SK-N-SH treated with all-trans-retinoic acid at 6 μM for 48 hours (cell line): Measurements from ENCODE around the gene S100A1.

ENCODE experiments used
- ATAC-seq: fragments of 200-7000 bp; cut with Tn5 transposase; 3 replicates; pipeline ENCODE4 v1.9.1; 2020; ENCODE audit warnings: mild to moderate bottlenecking, moderate library complexity
- ARNTL ChIP-seq: fragments of 450-650 bp; formaldehyde crosslinking; IDR thresholded peaks from 2 replicates; pipeline ENCODE4 v1.5.0; 2020; ENCODE audit warnings: low read depth, mild to moderate bottlenecking, moderate library complexity, borderline replicate concordance
- CREB5 ChIP-seq: fragments of 250-450 bp; sonication (Bioruptor Pico); IDR thresholded peaks from 2 replicates; pipeline ENCODE4 v1.5.1; 2020; ENCODE audit warnings: low read depth, mild to moderate bottlenecking, moderate library complexity
- CSDC2 ChIP-seq: fragments of 250-450 bp; sonication (Bioruptor Pico); IDR thresholded peaks from 2 replicates; pipeline ENCODE4 v1.5.0; 2020; ENCODE audit warnings: mild to moderate bottlenecking, moderate library complexity
- CSRNP3 ChIP-seq: fragments of 250-450 bp; sonication (Bioruptor Pico); IDR thresholded peaks from 2 replicates; pipeline ENCODE4 v1.5.1; 2021; ENCODE audit warnings: mild to moderate bottlenecking, moderate library complexity
- ESRRG ChIP-seq: fragments of 250-450 bp; sonication (Bioruptor Pico); IDR thresholded peaks from 2 replicates; pipeline ENCODE4 v1.6.1; 2021; ENCODE audit warnings: mild to moderate bottlenecking
- GLIS3 ChIP-seq: fragments of 250-450 bp; sonication (Bioruptor Pico); IDR thresholded peaks from 2 replicates; pipeline ENCODE4 v1.5.0; 2020; ENCODE audit warnings: mild to moderate bottlenecking, moderate library complexity
- ISL1 ChIP-seq: fragments of 250-450 bp; sonication (Bioruptor Pico); IDR thresholded peaks from 2 replicates; pipeline ENCODE4 v2.1.2; 2022; ENCODE audit warnings: mild to moderate bottlenecking, moderate library complexity
- OSR1 ChIP-seq: fragments of 250-450 bp; sonication (Bioruptor Pico); IDR thresholded peaks from 2 replicates; pipeline ENCODE4 v1.8.0; 2022; ENCODE audit warnings: moderate library complexity, mild to moderate bottlenecking, inconsistent platforms
- POU6F1 ChIP-seq: fragments of 250-450 bp; sonication (Bioruptor Pico); IDR thresholded peaks from 2 replicates; pipeline ENCODE4 v1.8.0; 2021; ENCODE audit warnings: low read depth, mild to moderate bottlenecking, moderate library complexity, borderline replicate concordance
- PPARA ChIP-seq: fragments of 250-450 bp; sonication (Bioruptor Pico); IDR thresholded peaks from 2 replicates; pipeline ENCODE4 v1.5.0; 2020; ENCODE audit warnings: mild to moderate bottlenecking, borderline replicate concordance
- SNAI2 ChIP-seq: fragments of 250-450 bp; sonication (Bioruptor Pico); IDR thresholded peaks from 2 replicates; pipeline ENCODE4 v1.5.0; 2020; ENCODE audit warnings: mild to moderate bottlenecking, moderate library complexity
- TCF4 ChIP-seq: fragments of 250-450 bp; sonication (Bioruptor Pico); IDR thresholded peaks from 2 replicates; pipeline ENCODE4 v1.8.0; 2021; ENCODE audit warnings: mild to moderate bottlenecking, moderate library complexity, borderline replicate concordance
- TOX ChIP-seq: fragments of 250-450 bp; sonication (Bioruptor Pico); IDR thresholded peaks from 2 replicates; pipeline ENCODE4 v1.8.0; 2021; ENCODE audit warnings: mild to moderate bottlenecking, moderate library complexity, borderline replicate concordance
- TSHZ2 ChIP-seq: fragments of 250-450 bp; sonication (Bioruptor Pico); IDR thresholded peaks from 2 replicates; pipeline ENCODE4 v1.5.0; 2020; ENCODE audit warnings: mild to moderate bottlenecking, moderate library complexity
- ZC3H10 ChIP-seq: fragments of 250-450 bp; sonication (Bioruptor Pico); IDR thresholded peaks from 2 replicates; pipeline ENCODE4 v1.5.1; 2021; ENCODE audit warnings: mild to moderate bottlenecking, moderate library complexity
- ZFP3 ChIP-seq: fragments of 250-450 bp; sonication (Bioruptor Pico); IDR thresholded peaks from 2 replicates; pipeline ENCODE4 v1.5.0; 2020; ENCODE audit warnings: mild to moderate bottlenecking, moderate library complexity
- ZFP30 ChIP-seq: fragments of 450-650 bp; formaldehyde crosslinking; IDR thresholded peaks from 2 replicates; pipeline ENCODE4 v1.5.0; 2022; ENCODE audit warnings: mild to moderate bottlenecking, moderate library complexity
- ZNF565 ChIP-seq: fragments of 450-650 bp; formaldehyde crosslinking; conservative IDR thresholded peaks from 2 replicates; pipeline ENCODE4 v1.5.0; 2020; ENCODE audit warnings: low read depth, mild to moderate bottlenecking, moderate library complexity
- ZNF70 ChIP-seq: fragments of 450-650 bp; formaldehyde crosslinking; IDR thresholded peaks from 2 replicates; pipeline ENCODE4 v1.5.0; 2020; ENCODE audit warnings: mild to moderate bottlenecking, moderate library complexity
- ZNF8 ChIP-seq: fragments of 450-650 bp; formaldehyde crosslinking; IDR thresholded peaks from 2 replicates; pipeline ENCODE4 v1.5.0; 2020; ENCODE audit warnings: mild to moderate bottlenecking, moderate library complexity

S100A1 gene

GRCh38 chr1:153626477-153626903, 1.7 kb upstream of the S100A1 start:
- ATAC-seq, result no peak
- no peak for TF ChIP-seq ZNF565
- no peak for TF ChIP-seq ARNTL
- no peak for TF ChIP-seq ZFP3 (CRISPR knock-in tag)
- no peak for TF ChIP-seq TCF4
- TF ChIP-seq ZNF70 (CRISPR knock-in tag), result no peak
- TF ChIP-seq CREB5 (CRISPR knock-in tag), result no peak
- no peak for TF ChIP-seq POU6F1 (CRISPR knock-in tag)
- no peak for TF ChIP-seq PPARA (CRISPR knock-in tag)
- no peak for TF ChIP-seq ZC3H10 (CRISPR knock-in tag)
- TF ChIP-seq OSR1, result no peak
- no peak for TF ChIP-seq ZNF8
- no peak for TF ChIP-seq CSDC2 (CRISPR knock-in tag)
- no peak for TF ChIP-seq TSHZ2
- TF ChIP-seq ZFP30 (CRISPR knock-in tag), result no peak
- no peak for TF ChIP-seq ISL1 (CRISPR knock-in tag)
- TF ChIP-seq SNAI2, result no peak
- TF ChIP-seq TOX (CRISPR knock-in tag), result no peak
- no peak for TF ChIP-seq CSRNP3

GRCh38 chr1:153626904-153627714, 1.1 kb upstream of the S100A1 start, which contains the start of gene S100A13:
TSS of gene S100A13 (minus strand) at chr1:153627505. CDS start at chr1:153626472, 1,033 bp downstream.
- peak; percentile 78 for ATAC-seq
- TF ChIP-seq ZNF565, result no peak
- no peak for TF ChIP-seq GLIS3
- no peak for TF ChIP-seq CREB5 (CRISPR knock-in tag)
- no peak for TF ChIP-seq ZNF70 (CRISPR knock-in tag)
- TF ChIP-seq PPARA (CRISPR knock-in tag), result no peak
- no peak for TF ChIP-seq ARNTL
- TF ChIP-seq ZNF8, result no peak
- no peak for TF ChIP-seq TSHZ2
- TF ChIP-seq ESRRG (CRISPR knock-in tag), result no peak
